GM10847 (cell line): ENCODE results near the gene AIFM2.

Experiments used
- POLR2A ChIP-seq: IDR thresholded peaks from 2 replicates; pipeline ENCODE4 v1.6.1; 2011; ENCODE audit not compliant: insufficient read length; ENCODE audit errors: extremely low read depth

AIFM2 gene

GRCh38 chr10:70115948-70116682 lies 16.5 kb downstream of the AIFM2 start:
- no peak for TF ChIP-seq POLR2A

GRCh38 chr10:70114902-70115301 lies 17.7 kb downstream of the AIFM2 start:
- TF ChIP-seq POLR2A: no peak

GRCh38 chr10:70112071-70112470 lies 20.6 kb downstream of the AIFM2 start:
- no peak for TF ChIP-seq POLR2A

- TF ChIP-seq POLR2A: no peak
Observed at GRCh38 chr10:70111496-70111895, 21.1 kb downstream of the AIFM2 start.

- TF ChIP-seq POLR2A: no peak
Observed at GRCh38 chr10:70109064-70109729, 23.4 kb downstream of the AIFM2 start.

GRCh38 chr10:70106958-70107791 lies 25.4 kb downstream of the AIFM2 start:
- no peak for TF ChIP-seq POLR2A

GRCh38 chr10:70101668-70102067 lies 31.0 kb downstream of the AIFM2 start:
- no peak for TF ChIP-seq POLR2A

GRCh38 chr10:70098271-70098670 lies 34.4 kb downstream of the AIFM2 start:
- no peak for TF ChIP-seq POLR2A

GRCh38 chr10:70097459-70097858 lies 35.2 kb downstream of the AIFM2 start:
- no peak for TF ChIP-seq POLR2A

GRCh38 chr10:70096705-70097420 lies 35.8 kb downstream of the AIFM2 start:
- TF ChIP-seq POLR2A: no peak

- no peak for TF ChIP-seq POLR2A
Observed at GRCh38 chr10:70096016-70096704, 36.5 kb downstream of the AIFM2 start.

GRCh38 chr10:70094250-70094649 lies 38.4 kb downstream of the AIFM2 start:
- no peak for TF ChIP-seq POLR2A

- no peak for TF ChIP-seq POLR2A
Observed at GRCh38 chr10:70093335-70093944, 39.2 kb downstream of the AIFM2 start.

GRCh38 chr10:70092389-70092718 lies 40.3 kb downstream of the AIFM2 start:
- TF ChIP-seq POLR2A: no peak
